Erythroblast (primary cell): ENCODE measurements around the gene SLC38A7.
"Not testable (repeated sequence)": the region's sequence is repeated elsewhere in the genome, so short reads cannot be mapped to it uniquely, and the experiment has no call there.

ENCODE experiments used
- DNase-seq, 2 experiments: peaks; one replicate each; lab custom pipeline; 2025; lab: John Stamatoyannopoulos, UW
- GATA1 ChIP-seq: IDR thresholded peaks from 2 replicates; pipeline ENCODE4 v1.6.1; 2011; ENCODE audit warnings: low read depth, mild to moderate bottlenecking, control low read depth, low read length, moderate library complexity
- POLR2A ChIP-seq: IDR thresholded peaks from 2 replicates; pipeline ENCODE4 v1.6.1; 2011; ENCODE audit warnings: mild to moderate bottlenecking, low read length

The SLC38A7 gene

DNA sequence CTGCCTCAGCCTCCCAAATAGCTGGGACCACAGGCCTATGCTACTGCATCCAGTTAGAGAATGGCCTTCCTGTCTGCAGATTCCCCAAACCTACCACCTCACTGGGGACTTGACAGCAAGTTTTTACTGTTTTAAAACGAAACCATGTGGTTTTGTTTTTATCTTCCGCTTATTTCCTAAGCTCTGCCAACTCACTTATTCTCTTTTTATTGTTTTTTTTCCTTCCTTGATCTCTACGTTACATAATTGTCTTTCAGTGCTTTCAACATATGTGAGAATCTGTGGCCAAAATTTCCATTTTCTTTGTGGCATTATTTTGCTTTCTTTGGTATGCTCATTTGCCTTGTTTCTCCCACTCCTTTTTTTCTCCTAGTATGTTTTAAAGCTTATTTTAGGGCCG is 14.6 kb upstream of the SLC38A7 start:
- TF ChIP-seq GATA1, result no peak
- no peak for TF ChIP-seq POLR2A
- no peak for DNase-seq

GRCh38 chr16:58695368-58695767 is 10.8 kb upstream of the SLC38A7 start:
- DNase-seq, result no peak
- TF ChIP-seq POLR2A (no peak), GATA1 (no peak)

DNA sequence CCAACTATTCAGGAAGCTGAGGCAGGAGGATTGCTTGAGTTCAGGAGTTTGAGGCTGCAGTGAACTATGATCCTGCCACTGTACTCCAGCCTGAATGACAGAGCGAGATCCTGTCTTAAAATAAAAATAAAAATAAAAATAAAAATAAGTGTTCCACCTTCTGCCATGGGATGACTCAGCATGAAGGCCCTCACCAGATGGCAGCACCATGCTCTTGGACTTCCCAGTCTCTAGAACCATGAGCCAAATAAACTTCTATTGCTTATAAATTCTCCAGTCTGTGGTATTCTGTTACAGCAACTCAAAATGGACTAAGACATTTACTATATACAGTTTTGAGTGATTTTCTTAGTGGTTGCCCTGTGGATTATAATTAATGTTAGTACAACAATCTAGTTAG is 7.9 kb upstream of the SLC38A7 start:
- TF ChIP-seq POLR2A, result no peak
- TF ChIP-seq GATA1, result no peak
- no peak for DNase-seq

DNA sequence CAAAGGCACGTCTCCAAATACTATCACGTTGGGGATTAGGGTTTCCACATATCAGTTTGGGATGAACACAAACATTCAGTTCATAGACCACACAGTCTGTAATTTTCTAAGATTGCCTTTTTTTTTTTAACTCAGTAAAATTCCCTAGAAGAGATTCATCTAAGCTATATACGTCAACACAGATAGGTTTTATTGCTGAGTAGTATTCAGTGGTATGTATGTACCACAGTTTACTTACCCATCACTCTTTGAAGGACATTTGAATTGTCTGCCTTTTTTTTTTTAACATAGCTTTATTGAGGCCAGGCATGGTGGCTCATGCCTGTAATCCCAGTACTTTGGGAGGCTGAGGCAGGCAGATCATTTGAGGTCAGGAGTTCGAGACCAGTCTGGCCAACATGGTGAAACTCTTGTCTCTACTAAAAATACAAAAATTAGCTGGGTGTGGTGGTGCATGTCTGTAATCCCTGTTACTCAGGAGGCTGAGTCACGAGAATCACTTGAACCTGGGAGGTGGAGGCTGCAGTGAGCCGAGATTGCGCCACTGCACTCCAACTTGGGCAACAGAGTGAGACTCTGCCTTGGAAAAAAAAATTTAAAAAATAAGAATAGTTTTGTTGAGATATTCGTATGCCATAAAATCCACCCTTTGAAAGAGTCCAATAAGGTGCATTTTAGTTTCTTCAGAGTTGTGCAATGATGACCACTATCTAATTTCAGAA is 2.6 kb upstream of the SLC38A7 start:
- DNase-seq, result not testable (repeated sequence)

- no peak for DNase-seq
- no peak for TF ChIP-seq GATA1
- no peak for TF ChIP-seq POLR2A
These were observed 497 bp upstream of the SLC38A7 start for GRCh38 chr16:58685084-58685449.

- peak; percentile 41 to 48 for DNase-seq
- TF ChIP-seq POLR2A, result no peak
- TF ChIP-seq GATA1, result no peak
These were observed 593 bp downstream of the SLC38A7 start for GRCh38 chr16:58684001-58684353.

- no peak for DNase-seq
- TF ChIP-seq POLR2A, result no peak
- no peak for TF ChIP-seq GATA1
These were observed 4.8 kb downstream of the SLC38A7 start for GRCh38 chr16:58679763-58680162.

- DNase-seq, result no peak
- TF ChIP-seq GATA1 (no peak), POLR2A (no peak)
These were observed 5.9 kb downstream of the SLC38A7 start for GRCh38 chr16:58678716-58679115.

DNA sequence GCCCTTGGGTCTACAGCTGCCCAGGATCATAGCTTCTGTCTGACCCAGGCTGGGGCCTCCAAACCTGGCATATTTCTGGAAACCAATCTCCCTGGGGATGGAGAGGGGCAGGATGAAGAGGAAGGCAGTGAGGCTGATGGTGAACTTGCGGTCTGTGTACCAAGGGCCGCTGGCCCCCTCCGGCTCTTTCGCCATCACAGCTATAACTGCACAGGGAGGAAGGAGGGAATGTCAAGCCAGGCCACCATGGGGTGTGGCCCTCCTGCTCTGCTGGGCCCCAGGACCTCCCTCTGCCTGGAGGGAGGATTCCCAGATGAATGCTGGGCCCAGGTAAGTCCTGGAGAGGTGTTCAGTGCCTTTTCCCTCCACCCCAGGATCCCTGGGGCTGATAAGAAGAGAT is 6.3 kb downstream of the SLC38A7 start:
- DNase-seq, result no peak
- TF ChIP-seq GATA1, result no peak
- no peak for TF ChIP-seq POLR2A

GRCh38 chr16:58670946-58671583 is 13.5 kb downstream of the SLC38A7 start:
- TF ChIP-seq POLR2A, result no peak
- no peak for TF ChIP-seq GATA1
- DNase-seq, result no peak

- no peak for TF ChIP-seq GATA1
- TF ChIP-seq POLR2A, result no peak
These were observed 14.4 kb downstream of the SLC38A7 start for GRCh38 chr16:58670177-58670576.

GRCh38 chr16:58665200-58665599 is 19.4 kb downstream of the SLC38A7 start:
- no peak for DNase-seq
- TF ChIP-seq POLR2A (no peak), GATA1 (no peak)

More at GRCh38 chr16:58670177-58670576, 14.4 kb downstream of the SLC38A7 start:
- no peak for DNase-seq

- peak; percentile 64 to 69 for DNase-seq
- TF ChIP-seq GATA1 (no peak), POLR2A (no peak)
These were observed 23.3 kb downstream of the SLC38A7 start for GRCh38 chr16:58661199-58661830.

GRCh38 chr16:58659911-58660310 is 24.7 kb downstream of the SLC38A7 start:
- not testable (repeated sequence) for DNase-seq

- peak in 1 of 2 experiments; percentile 24 for DNase-seq
- TF ChIP-seq GATA1, result no peak
- TF ChIP-seq POLR2A, result no peak
These were observed 25.8 kb downstream of the SLC38A7 start for GRCh38 chr16:58658796-58659211.
